Activated naive CD8-positive, alpha-beta T cell treated with anti-CD3 and anti-CD28 coated beads, Interleukin-2, amount 10 ng/mL, durations not matched to agents 7 days and 5 days (primary cell): Measurements from ENCODE around the gene TRIM38. TPM values are rescaled to one million over a fixed set of nuclear protein-coding genes. Genes with fewer than 3 reads are reported as not detected.

Experiments
- ATAC-seq: fragments of 150-1000 bp; cut with Tn5 transposase; one replicate; pipeline ENCODE4 v1.10.0; 2021; ENCODE audit warnings: low read depth, moderate library complexity
- POLR2A ChIA-PET: fragments of 350-600 bp; sonication (Branson Sonifier 250); formaldehyde crosslinking; loops from one replicate; lab custom pipeline; 2021; ENCODE audit warnings: antibody characterized with exemption; lab: Charles Lee
- DNase-seq: peaks from one replicate; pipeline ENCODE4 v3.0.0; 2021
- H3K27ac Mint-ChIP-seq: one replicate; pipeline ENCODE4 v1.8.0; 2022; ENCODE audit warnings: mild to moderate bottlenecking, mixed read lengths
- H3K27me3 Mint-ChIP-seq: one replicate; pipeline ENCODE4 v1.8.0; 2022; ENCODE audit warnings: mild to moderate bottlenecking, moderate library complexity, mixed read lengths
- H3K36me3 Mint-ChIP-seq: one replicate; pipeline ENCODE4 v1.8.0; 2021; ENCODE audit warnings: mild to moderate bottlenecking, mixed read lengths
- H3K4me1 Mint-ChIP-seq: one replicate; pipeline ENCODE4 v1.8.0; 2021; ENCODE audit warnings: mixed read lengths
- H3K4me3 Mint-ChIP-seq: one replicate; pipeline ENCODE4 v1.8.0; 2022; ENCODE audit warnings: mild to moderate bottlenecking, moderate library complexity, mixed read lengths
- H3K9me3 Mint-ChIP-seq: one replicate; pipeline ENCODE4 v1.8.0; 2021; ENCODE audit warnings: mixed read lengths
- total RNA-seq, 2 experiments: library from RNA; stranded (reverse); gene quantifications; one replicate each; pipeline ENCODE4 v1.2.3, GENCODE V29; 2021

TRIM38 gene
- total RNA-seq, 2 experiments from 2014 or later: 29.1 TPM

DNA sequence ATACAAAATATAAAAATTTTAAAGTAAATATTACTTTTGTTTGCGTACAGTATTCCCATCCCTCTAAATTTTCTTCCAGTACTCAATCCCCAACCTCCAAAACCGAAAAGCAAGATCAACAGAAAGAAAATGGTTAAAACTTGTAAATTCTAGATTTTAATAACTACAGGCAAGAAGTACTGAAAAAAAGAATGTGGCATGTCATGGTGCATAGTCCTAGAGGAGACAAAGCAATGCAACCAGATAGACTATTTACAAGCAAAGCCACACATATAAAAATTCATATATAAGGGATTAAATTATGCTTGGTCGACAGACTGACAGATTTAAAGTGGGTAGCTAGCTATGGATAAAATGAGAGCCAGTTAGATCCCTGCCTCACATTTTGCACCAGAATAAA lies 68.1 kb downstream of the TRIM38 start:
- peak overlapping the region; percentile 71 for H3K4me3 Mint-ChIP-seq
- H3K27ac Mint-ChIP-seq: peak overlapping the region; percentile 90
- H3K9me3 Mint-ChIP-seq: no peaks in the 10 kb centered on the region
- ATAC-seq: no peak
- H3K36me3 Mint-ChIP-seq: peaks cover 1% of the 10 kb centered on the region
- POLR2A ChIA-PET: interaction anchor here (0.6 to 17.1 kb wide), 35 partner anchors 8 to 1863 kb away, joined by 3 to 1993 read pairs (median 24); partner anchors contain the start of gene HFE
- no peaks in the 10 kb centered on the region for H3K27me3 Mint-ChIP-seq
- DNase-seq: no peak
- H3K4me1 Mint-ChIP-seq: peaks cover 64% of the 10 kb centered on the region

- ATAC-seq (no peak), DNase-seq (no peak)
- H3K36me3 Mint-ChIP-seq: peaks cover 2% of the 10 kb centered on the region
- H3K4me1 Mint-ChIP-seq: peaks cover 65% of the 10 kb centered on the region
- POLR2A ChIA-PET: interaction anchor here (0.8 to 17.1 kb wide), 39 partner anchors 9 to 1863 kb away, joined by 3 to 1993 read pairs (median 18); partner anchors contain the start of gene HFE
- H3K27ac Mint-ChIP-seq: peak overlapping the region; percentile 98
- H3K4me3 Mint-ChIP-seq: peak overlapping the region; percentile 88
- H3K9me3 Mint-ChIP-seq: no peaks in the 10 kb centered on the region
- H3K27me3 Mint-ChIP-seq: peaks cover 3% of the 10 kb centered on the region
Measured at GRCh38 chr6:26031151-26031594, 68.6 kb downstream of the TRIM38 start.

GRCh38 chr6:26031595-26032339 lies 69.2 kb downstream of the TRIM38 start:
- Mint-ChIP-seq H3K36me3 (peaks cover 4% of the 10 kb centered on the region), H3K4me1 (peaks cover 66% of the 10 kb centered on the region), H3K27me3 (peaks cover 3% of the 10 kb centered on the region), H3K9me3 (no peaks in the 10 kb centered on the region), H3K4me3 (peak overlapping the region; percentile 88), H3K27ac (peak overlapping the region; percentile 98)
- POLR2A ChIA-PET: interaction anchor here (0.6 to 17.1 kb wide), 45 partner anchors 9 to 1862 kb away, joined by 3 to 1993 read pairs (median 14); partner anchors contain the start of genes HFE and RIPOR2
- DNase-seq (peak; percentile 84), ATAC-seq (peak; percentile 66)

DNA sequence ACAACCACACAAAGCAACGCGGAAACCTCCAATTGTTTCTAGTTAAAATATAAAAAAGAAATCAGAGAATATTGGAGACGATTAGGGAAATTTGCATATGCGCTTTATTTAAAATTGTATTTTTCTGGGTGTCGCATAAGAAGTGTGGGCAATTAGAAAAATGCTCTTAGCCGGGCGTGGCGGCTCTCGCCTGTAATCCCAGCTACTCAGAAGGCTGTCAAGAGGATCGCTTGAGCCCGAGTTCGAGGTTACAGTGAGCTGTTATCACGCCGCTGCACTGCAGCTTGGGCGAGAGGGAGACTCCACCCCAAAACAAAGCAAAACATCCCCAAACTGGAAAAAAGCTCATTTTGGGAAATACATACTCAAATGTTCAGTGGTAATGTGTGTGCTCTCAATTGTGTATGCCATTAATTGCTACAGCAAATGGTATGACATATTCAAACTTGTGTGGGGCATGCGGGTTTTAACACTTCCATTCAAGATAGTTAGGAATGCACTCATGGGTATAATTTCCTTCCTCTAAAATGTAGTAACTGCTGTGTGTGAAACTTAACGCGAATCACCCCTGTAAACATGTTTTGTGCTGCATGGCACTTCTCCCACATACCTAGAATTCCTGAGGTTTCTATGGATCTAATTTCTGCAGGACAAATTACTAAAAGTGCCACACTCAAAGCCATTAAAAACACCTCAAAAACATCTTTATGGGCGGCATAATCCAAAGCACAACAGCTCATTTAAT lies 69.9 kb downstream of the TRIM38 start:
- ATAC-seq: peak; percentile 15

DNA sequence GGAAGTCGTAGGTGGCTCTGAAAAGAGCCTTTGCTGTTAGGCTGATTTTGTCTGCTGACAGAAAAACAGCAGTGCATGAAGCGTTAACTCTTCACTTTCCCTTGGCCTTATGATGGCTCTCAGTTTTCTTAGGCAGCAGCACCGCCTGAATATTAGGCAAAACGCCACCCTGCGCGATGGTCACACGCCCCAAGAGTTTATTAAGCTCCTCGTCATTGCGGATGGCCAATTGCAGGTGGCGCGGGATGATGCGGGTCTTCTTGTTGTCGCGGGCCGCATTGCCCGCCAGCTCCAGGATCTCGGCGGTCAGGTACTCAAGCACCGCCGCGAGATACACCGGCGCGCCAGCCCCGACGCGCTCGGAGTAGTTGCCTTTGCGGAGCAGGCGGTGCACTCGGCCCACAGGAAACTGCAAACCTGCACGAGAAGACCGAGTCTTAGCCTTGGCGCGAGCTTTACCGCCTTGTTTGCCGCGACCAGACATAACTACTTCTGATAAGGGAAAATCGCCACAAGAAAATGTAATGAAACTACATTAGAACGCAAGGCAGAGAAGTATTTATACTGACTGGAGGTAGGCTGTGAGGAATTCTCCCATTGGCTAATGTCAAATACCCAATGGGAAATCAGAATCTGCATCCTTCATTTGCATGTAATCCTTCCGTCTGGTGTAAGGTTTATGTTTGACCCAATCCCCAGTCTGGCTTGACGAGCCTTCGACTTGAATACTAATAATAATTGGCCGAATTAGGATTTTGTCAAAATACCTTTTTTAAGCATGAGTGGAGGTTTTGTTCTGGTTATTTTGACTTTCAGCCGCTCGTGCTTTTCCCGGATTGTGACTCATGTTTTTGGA lies 70.7 kb downstream of the TRIM38 start:
- H3K9me3 Mint-ChIP-seq: no peaks in the 10 kb centered on the region
- peaks cover 3% of the 10 kb centered on the region for H3K27me3 Mint-ChIP-seq
- H3K27ac Mint-ChIP-seq: peak overlapping the region; percentile 98
- POLR2A ChIA-PET: interaction anchor here (0.6 to 17.1 kb wide), 36 partner anchors 11 to 1861 kb away, joined by 3 to 1993 read pairs (median 23); a partner anchor contains a TSS
- peaks cover 58% of the 10 kb centered on the region for H3K4me1 Mint-ChIP-seq
- H3K4me3 Mint-ChIP-seq: peak overlapping the region; percentile 88
- ATAC-seq (peak; percentile 68), DNase-seq (peak; percentile 82)
- H3K36me3 Mint-ChIP-seq: peaks cover 2% of the 10 kb centered on the region

More for the DNA sequence above, 69.9 kb downstream of the TRIM38 start:
- Mint-ChIP-seq H3K4me3 (peak overlapping the region; percentile 88), H3K27ac (peak overlapping the region; percentile 98), H3K36me3 (peaks cover 2% of the 10 kb centered on the region), H3K4me1 (peaks cover 61% of the 10 kb centered on the region), H3K27me3 (peaks cover 3% of the 10 kb centered on the region), H3K9me3 (no peaks in the 10 kb centered on the region)
- DNase-seq: peak; percentile 55
- POLR2A ChIA-PET: interaction anchor here (0.6 to 17.1 kb wide), 42 partner anchors 10 to 1861 kb away, joined by 3 to 1993 read pairs (median 16); partner anchors contain the start of gene RIPOR2

DNA sequence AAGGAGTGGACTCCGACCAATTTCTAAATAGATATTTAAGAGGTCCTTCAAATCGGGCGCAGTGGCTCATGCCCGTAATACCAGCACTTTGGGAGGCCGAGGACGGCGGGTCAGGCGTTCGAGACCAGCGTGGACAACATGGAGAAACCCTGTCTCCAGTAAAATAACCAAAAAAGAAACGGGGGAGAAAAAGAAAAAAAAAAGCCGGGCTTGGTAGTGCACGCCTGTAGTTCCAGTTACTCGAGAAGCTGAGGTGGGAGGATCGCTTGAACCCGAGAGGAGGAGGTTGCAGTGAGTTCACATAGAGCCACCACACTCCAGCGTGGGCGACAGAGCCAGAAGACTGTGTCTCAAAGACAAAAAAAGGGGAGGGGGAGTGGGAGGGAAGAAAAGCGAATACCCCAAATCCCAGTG lies 71.3 kb downstream of the TRIM38 start:
- Mint-ChIP-seq H3K27me3 (peaks cover 3% of the 10 kb centered on the region), H3K36me3 (peaks cover 2% of the 10 kb centered on the region), H3K4me1 (peaks cover 55% of the 10 kb centered on the region), H3K27ac (peak overlapping the region; percentile 98), H3K4me3 (peak overlapping the region; percentile 88), H3K9me3 (no peaks in the 10 kb centered on the region)
- POLR2A ChIA-PET: interaction anchor here (0.6 to 17.1 kb wide), 20 partner anchors 11 to 1860 kb away, joined by 3 to 1993 read pairs (median 40); a partner anchor contains a TSS
- peak; percentile 8 for ATAC-seq
- DNase-seq: peak; percentile 56

- POLR2A ChIA-PET: interaction anchor here (5.1 to 30.0 kb wide), 8 partner anchors 7 to 1776 kb away, joined by 68 to 1993 read pairs (median 188); a partner anchor contains a TSS
- ATAC-seq (no peak), DNase-seq (no peak)
- Mint-ChIP-seq H3K36me3 (peaks cover 2% of the 10 kb centered on the region), H3K9me3 (no peaks in the 10 kb centered on the region), H3K4me1 (peaks cover 46% of the 10 kb centered on the region), H3K4me3 (peak overlapping the region; percentile 88), H3K27me3 (peaks cover 3% of the 10 kb centered on the region), H3K27ac (peak overlapping the region; percentile 98)
Measured at GRCh38 chr6:26034905-26035304, 72.3 kb downstream of the TRIM38 start.

Other genes with a start within 250 kb of the TRIM38 start
- not detected for gene SLC17A4, start 208.1 kb upstream of the TRIM38 start, total RNA-seq
- gene SLC17A1, start 130.8 kb upstream of the TRIM38 start, total RNA-seq: not detected
- under 1 TPM; 0.23 to 0.28 TPM for gene SLC17A3, start 88.6 kb upstream of the TRIM38 start, total RNA-seq
- gene SLC17A2, start 32.1 kb upstream of the TRIM38 start, total RNA-seq: not detected
- 1 to 10 TPM; 5.0 to 7.2 TPM for gene HFE, start 124.6 kb downstream of the TRIM38 start, total RNA-seq